Stimulated activated CD4-positive, alpha-beta T cell treated with anti-CD3 and anti-CD28 coated beads, Interleukin-2, amount 100 ng/mL, for 48 hours (primary cell): ENCODE results near the gene TRAPPC13.
"Not testable (repeated sequence)": the region's sequence is repeated elsewhere in the genome, so short reads cannot be mapped to it uniquely, and the experiment has no call there.

Experiments used
- DNase-seq, 2 donors: peaks; one replicate each; pipeline ENCODE4 v3.0.0-alpha.2; 2020

Gene TRAPPC13

GRCh38 chr5:65624571-65625555 is at the start of gene TRAPPC13, which contains the start of gene SHLD3:
Gene TRAPPC13, plus strand, starts transcription at chr5:65625027. Its CDS starts 34 bp downstream, at chr5:65625061.
Gene SHLD3, plus strand, starts transcription at chr5:65625027. Its CDS starts 4,561 bp downstream, at chr5:65629588.
- DNase-seq, result peak; percentile 61 to 63

DNA sequence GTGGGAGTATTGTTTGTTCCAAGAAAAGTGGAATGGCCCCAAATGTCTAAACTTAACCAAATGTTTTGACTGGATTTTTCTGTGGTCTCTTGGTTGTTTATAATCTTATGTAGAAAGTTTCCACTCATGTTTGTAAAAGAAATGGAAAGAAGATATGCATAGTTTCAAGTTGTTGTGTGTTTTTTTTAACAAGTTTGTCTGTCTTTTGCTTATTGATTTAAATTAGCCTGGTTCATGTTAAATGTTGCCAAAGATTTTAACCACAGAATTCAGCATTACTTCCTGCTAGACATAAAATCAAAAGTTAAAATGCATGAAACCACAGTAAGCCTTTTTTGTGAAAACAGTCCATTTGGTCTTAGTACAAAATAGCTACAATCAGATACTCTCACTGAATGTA is 47.7 kb upstream of the TRAPPC13 start:
- DNase-seq, result no peak

DNA sequence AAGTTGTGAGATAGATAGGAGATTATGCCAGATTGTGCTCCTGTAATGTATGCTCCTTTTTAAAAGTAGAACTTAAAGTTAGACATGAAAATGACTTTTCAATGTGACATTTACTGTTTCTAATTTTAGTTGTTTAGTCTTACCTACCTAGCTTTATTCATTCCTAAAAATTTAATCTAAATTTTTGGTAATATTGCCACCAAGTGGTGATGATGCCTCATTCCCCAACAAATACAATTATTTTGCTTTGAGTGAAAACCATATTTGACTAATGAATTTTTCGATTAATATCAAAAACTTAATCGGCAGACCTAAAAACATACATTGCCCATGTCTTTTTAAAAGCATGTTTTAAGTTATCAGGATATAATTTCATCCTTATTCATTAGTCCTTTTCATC is 36.1 kb upstream of the TRAPPC13 start:
- no peak for DNase-seq

GRCh38 chr5:65601761-65602160 is 23.1 kb upstream of the TRAPPC13 start:
- DNase-seq, result not testable (repeated sequence)

DNA sequence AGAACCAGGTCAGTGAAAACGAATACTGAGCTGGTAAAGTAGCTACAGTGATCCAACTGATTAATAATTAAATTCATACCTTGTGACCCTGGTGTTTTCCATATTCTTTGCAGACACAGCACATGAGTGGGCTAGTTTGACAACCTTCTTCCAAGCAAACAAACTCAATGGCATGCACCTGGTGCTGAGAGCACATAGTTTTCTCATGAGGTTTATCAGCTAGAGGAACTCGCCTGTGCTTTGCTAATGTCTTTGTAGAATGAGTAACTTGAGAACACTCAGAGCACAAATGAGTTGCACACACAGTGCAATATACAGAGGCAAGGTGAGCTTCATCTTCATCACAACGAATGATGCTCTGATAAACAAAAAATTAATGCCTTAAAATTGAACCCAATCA is 13.3 kb upstream of the TRAPPC13 start:
- no peak for DNase-seq

- DNase-seq, result no peak
These were observed 12.4 kb upstream of the TRAPPC13 start for GRCh38 chr5:65612298-65612907.

DNA sequence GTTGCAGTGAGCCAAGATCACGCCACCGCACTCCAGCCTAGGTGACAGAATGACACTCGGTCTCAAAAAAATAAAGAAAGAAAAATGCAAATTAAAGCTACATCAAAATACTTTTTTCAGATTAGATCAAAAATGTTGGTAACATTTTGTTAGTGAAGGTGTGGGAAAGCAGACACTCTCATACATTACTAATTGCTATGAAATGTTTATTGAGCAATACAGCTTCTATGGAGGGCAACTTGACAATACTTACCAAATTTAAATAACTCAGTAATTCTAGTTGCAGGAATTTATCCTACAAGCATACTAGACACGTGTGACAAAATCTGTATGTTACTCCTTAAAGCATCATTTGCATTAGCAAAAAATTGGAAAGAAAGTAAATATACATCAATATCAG is 4.8 kb upstream of the TRAPPC13 start:
- no peak for DNase-seq

DNA sequence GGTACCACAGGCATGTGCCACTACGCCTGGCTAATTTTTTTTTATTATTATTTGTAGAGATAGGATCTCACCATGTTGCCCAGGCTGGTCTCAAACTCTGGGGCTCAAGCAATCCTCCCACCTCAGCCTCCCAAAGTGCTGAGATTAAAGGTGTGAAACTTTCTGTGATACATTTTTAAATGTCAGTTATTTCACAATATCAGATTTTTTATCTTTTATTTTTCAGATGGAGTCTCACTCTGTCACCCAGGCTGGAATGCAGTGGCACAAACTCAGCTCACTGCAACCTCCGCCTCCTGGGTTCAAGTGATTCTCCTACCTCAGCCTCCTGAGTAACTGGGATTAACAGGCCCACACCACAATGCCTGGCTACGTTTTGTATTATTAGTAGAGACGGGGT is 2.9 kb upstream of the TRAPPC13 start:
- not testable (repeated sequence) for DNase-seq

DNA sequence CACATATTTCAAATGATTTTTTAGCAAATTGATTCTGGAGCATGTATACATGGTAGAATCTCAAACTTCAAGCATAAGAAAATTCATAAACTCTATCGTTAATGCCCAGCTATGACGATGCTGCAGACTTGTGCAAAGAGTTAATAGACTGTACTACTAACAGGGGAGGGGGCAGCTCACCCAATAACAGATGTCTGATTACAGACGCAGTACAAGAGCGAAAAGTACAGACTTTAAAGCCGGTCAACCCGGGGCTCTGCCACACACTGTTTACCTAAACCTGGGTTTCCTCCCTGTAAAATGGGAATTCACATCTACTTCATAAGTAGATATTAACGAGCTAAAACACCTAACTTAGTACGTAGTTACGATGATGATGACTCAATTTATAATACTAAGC is 1.3 kb upstream of the TRAPPC13 start:
- DNase-seq, result no peak

DNA sequence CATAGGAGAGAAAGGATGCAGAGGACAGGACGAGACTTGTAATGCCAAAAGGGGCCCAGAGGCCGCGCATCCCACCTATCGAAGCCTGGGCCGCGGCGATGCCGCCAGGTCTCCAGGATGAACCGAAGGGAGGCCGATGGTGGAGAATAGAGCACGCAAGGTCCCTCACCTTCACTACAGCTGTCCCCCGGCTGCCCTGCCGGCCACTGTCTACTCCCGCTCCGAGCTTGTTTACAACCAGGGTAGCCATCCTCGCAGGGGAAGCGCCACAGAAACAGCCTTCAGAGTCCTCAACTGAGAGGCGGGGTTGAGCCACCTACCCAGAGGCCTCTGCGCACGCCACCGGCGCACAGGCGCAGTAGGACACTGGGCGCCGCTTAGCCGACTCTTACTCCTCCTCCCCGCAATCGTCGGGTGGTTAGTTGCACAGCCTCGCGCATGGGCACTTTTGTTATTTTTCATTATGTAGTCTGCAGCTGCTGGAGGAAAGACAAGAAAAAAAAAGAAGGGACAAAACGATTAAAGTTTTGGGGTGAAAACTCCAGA is 729 bp upstream of the TRAPPC13 start, which contains the start of gene TRIM23:
Gene TRIM23, minus strand, starts transcription at position 309 of the 546 bp plus-strand sequence. Its CDS starts 59 bp downstream, at position 250.
- peak; percentile 81 to 82 for DNase-seq

GRCh38 chr5:65625743-65626142 is 916 bp downstream of the TRAPPC13 start:
- DNase-seq, result no peak

DNA sequence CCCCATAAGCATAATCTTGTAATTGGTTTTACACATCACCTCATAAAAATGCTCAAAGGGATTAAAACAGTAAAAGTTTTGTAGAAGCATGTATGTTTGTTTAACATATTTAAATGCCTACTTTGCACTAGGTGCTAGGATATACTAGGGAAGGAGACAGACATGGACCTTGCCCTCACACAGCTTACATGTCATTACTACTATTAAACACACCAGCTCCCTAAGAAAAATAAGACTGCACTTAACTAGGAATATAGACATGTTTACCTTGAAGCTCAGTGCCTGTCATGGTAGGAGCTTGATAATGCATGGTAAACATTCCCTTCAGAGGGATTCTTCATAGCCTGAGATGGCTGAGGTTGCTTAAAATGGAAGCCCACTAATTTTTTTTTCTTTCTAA is 6.2 kb downstream of the TRAPPC13 start:
- DNase-seq, result no peak

DNA sequence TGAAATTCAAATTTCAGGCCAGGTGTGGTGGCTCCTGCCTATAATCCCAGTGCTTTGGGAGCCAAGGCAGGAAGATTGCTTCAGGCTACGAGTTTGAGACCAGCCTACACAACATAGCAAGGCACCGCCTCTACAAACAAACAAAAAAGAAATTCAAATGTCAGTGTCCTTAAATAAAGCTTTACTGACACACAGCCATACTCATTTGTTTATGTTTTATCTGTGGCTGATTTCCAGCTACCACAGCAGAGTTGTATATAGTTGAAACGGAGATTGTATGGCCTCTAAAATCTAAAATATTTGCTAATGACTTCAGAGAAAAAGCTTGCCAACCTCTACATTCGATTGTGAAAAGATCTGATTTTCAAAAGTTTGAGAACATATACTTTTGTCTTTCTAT is 15.4 kb downstream of the TRAPPC13 start:
- no peak for DNase-seq

DNA sequence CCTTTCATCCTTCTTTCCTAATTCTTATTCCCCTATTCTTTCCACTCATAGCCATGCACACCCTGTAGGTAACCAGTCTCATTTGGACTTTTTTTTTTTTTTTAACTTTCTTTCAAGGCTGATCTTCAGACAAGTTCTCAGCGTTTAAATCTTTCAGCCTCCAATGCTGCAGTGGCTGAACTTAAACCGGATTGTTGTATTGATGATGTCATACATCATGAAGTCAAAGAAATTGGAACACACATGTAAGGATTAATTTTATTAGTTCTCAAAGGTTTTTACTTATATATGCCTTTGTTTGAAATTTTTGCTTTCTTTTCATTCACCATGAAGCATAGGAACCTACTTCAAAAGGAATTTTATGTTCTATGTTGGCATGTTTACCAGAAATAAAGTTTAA is 22.1 kb downstream of the TRAPPC13 start:
- no peak for DNase-seq

- DNase-seq, result no peak
These were observed 23.1 kb downstream of the TRAPPC13 start for GRCh38 chr5:65647941-65648340.

DNA sequence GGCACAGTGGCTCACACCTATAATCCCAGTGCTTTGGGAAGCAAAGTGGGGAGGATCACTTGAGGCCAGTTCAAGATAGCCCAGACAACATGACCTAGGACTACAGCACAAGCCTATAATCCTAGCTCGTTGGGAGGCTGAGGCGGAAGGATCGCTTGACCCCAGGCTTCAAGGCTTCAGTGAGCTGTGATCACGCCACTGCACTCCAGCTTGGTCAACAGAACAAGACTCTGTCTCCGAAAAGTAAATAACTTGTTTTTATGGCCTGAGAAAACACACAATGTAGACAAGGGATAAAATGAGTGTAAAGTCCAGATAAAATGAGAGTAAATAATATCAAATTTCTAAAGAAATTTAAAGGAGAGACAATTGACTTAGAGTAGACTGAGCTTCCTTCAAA is 26.3 kb downstream of the TRAPPC13 start:
- DNase-seq, result no peak

DNA sequence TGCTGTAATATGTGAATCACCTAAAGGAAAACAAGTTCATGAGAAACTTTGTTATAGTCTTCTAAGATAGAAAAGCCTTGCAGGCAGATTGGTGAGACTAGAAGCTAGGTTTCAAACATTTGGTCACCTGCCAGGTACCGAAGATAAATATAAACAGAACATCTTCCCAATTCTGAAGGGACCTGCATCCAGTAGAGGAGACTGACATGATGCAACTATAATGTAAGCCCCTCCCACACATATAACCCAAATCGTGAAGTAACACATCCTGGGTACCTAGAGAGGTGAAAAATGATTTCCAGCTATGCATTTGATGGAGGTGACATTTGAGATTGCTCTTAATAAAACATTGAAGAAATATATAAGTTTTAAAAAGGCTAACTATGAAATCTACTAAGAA is 29.9 kb downstream of the TRAPPC13 start:
- DNase-seq, result no peak

- no peak for DNase-seq
These were observed 39.1 kb downstream of the TRAPPC13 start for GRCh38 chr5:65663804-65664521.

DNA sequence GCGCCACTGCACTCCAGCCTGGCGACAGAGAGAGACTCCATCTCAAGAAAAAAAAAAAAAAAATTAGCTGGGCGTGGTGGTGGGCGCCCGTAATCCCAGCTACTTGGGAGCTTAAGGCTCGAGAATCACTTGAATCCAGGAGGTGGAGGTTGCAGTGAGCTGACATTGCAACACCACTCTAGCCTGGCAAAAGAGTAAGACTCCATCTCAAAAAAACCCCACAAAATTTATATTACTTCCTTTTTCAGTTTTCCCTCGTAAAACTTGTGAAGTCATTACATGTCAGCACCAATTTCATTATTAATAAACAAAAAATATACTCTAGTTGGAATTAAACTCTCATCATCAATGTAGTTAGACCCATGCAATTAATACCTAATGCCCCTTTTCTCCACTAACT is 43.9 kb downstream of the TRAPPC13 start:
- no peak for DNase-seq

DNA sequence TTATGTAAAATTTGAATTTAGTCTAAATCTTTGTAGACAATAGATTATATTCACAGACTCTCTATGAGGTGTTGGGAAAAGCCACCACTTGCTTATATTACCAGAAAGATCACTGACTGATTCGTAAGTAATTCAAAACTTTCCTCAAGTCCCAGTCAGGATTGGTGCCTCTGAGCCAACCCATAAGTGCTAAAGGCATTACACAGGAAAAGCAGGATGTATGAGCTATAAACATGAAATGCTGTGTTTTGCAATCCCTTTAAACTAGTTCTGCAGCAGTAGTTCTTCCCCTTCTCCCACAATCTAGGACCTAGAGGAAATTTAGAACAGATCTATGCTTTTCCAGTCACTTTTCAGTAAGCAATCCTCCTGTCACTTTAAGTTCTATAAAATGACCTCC is 48.0 kb downstream of the TRAPPC13 start:
- DNase-seq, result no peak

GRCh38 chr5:65674749-65675148 is 49.9 kb downstream of the TRAPPC13 start:
- no peak for DNase-seq

DNA sequence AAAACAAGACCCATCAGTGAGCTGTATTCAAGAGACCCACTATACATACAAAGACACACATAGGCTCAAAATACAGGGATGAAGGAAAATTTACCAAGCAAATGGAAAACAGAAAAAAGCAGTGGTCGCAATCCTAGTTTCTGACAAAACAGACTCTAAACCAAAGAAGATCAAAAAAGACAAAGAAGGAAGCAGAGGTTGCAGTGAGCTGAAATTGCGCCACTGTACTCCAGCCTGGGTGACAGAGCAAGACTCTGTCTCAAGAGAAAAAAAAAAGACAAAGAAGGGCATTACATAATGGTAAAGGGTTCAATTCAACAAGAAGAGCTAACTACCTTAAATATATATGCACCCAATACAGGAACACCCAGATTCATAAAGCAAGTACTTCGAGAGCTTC is 51.2 kb downstream of the TRAPPC13 start:
- not testable (repeated sequence) for DNase-seq

GRCh38 chr5:65682148-65682547 is 57.3 kb downstream of the TRAPPC13 start:
- DNase-seq, result no peak
